Bronchial epithelial cell (primary cell): ENCODE results near the gene SH3GL1. TPM values are rescaled to one million over a fixed set of nuclear protein-coding genes. Genes with fewer than 3 reads are reported as not detected.

ENCODE experiments used
- DNase-seq: peaks from one replicate; pipeline ENCODE4 v3.0.0-alpha.2; 2010; ENCODE audit warnings: low read depth
- FAIRE-seq: peaks from 2 replicates; lab custom pipeline; 2011; peaks lifted over from hg19 to GRCh38; lab: Jason Lieb, UNC
- H3K27me3 ChIP-seq: 2 replicates; pipeline ENCODE4 v1.5.1; 2011; ENCODE audit warnings: low read length; ENCODE audit not compliant: control insufficient read depth, insufficient read depth
- H3K36me3 ChIP-seq: 2 replicates; pipeline ENCODE4 v1.5.1; 2011; ENCODE audit warnings: low read length; ENCODE audit not compliant: control insufficient read depth, insufficient read depth
- H3K4me3 ChIP-seq: 2 replicates; pipeline ENCODE4 v1.5.1; 2011; ENCODE audit warnings: mild to moderate bottlenecking, low read depth, low read length, control low read depth
- total RNA-seq: library from RNA; depleted of rRNA; stranded (reverse); fragments of >200 nt; gene quantifications from 2 replicates; pipeline ENCODE4 v1.2.1, GENCODE V29; 2014
- TF ChIP-seq, protein P1 (sequence below): IDR thresholded peaks from 2 replicates; pipeline ENCODE4 v1.5.1; 2011; ENCODE audit warnings: mild to moderate bottlenecking, moderate library complexity, low read length, control low read depth, inconsistent platforms; ENCODE audit not compliant: insufficient read depth, severe bottlenecking

The SH3GL1 gene
- total RNA-seq, 1 donor from 2014 or later = 23.4 TPM

DNA sequence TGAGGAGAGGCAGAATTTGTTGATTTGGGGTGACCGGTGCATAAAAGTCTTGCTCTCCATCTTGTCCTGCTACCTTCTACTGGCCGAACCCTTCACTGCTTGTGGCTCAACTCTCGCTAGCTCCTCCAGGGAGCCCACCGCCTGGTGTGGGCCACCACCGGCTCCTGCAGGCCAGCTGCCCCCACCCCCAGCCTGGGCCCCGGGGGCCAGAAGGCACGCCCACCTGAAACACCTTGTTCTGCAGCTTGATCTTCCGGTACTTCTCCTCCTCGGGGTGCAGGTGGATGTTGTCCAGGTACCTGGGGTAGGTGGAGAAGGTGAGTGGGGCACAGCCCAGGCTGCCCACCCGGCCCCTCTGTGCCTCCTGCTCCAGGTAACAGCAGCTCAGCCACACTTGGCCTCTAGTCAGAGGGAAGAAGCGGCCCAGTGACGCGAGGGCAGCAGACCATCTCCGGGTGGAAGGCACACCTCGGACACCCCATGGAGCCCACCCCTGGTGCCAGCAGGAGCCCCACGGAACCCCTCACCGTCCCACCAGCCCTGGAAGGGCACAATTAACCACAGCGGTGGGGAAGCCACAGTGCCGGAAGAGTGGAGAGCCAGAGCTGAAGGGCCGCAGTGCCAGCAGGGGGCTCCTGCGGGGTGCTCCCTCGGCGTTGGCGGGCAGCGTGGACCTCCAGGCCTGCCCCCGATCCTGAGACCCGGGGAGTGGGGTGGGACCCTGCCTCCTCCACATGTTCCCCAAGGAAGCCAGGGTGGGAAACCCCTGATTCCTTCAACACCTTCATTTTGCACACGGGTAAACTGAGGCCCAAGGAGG is 47.2 kb upstream of the SH3GL1 start:
- FAIRE-seq = no peak
- H3K27me3 ChIP-seq = no peaks in the 10 kb centered on the region
- H3K36me3 ChIP-seq = peaks cover 39% of the 10 kb centered on the region
- TF ChIP-seq, protein P1, sequence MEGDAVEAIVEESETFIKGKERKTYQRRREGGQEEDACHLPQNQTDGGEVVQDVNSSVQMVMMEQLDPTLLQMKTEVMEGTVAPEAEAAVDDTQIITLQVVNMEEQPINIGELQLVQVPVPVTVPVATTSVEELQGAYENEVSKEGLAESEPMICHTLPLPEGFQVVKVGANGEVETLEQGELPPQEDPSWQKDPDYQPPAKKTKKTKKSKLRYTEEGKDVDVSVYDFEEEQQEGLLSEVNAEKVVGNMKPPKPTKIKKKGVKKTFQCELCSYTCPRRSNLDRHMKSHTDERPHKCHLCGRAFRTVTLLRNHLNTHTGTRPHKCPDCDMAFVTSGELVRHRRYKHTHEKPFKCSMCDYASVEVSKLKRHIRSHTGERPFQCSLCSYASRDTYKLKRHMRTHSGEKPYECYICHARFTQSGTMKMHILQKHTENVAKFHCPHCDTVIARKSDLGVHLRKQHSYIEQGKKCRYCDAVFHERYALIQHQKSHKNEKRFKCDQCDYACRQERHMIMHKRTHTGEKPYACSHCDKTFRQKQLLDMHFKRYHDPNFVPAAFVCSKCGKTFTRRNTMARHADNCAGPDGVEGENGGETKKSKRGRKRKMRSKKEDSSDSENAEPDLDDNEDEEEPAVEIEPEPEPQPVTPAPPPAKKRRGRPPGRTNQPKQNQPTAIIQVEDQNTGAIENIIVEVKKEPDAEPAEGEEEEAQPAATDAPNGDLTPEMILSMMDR = no peak
- no peak overlapping the region for H3K4me3 ChIP-seq
- DNase-seq = no peak

DNA sequence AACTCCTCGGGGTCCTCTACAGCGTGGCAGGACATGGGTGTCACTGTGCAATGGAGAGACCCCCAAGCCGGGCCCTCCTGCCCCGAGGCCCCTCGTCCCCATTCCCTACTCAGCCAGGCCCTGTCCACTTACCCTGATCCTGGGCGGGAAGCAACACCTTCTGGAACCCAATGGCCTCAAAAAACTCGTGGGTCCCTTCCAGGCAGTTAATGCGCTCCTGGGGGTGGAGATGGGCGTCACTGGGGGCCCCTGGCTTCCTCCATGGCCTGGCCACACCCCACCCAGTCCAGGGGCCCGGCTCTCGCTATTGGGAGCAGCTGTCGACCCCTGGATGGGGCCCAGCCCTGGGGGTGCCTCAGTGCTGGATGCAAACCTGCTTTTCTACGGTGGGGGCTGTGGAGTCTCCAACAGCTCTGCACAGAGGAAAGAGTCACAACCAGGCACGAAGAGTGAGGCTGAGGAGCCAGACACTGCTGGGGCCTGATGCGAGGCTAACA is 46.4 kb upstream of the SH3GL1 start:
- H3K27me3 ChIP-seq = no peaks in the 10 kb centered on the region
- TF ChIP-seq, protein P1 = no peak
- H3K4me3 ChIP-seq = no peak overlapping the region
- FAIRE-seq (no peak), DNase-seq (no peak)
- peaks cover 33% of the 10 kb centered on the region for H3K36me3 ChIP-seq

GRCh38 chr19:4445963-4446703 is 45.8 kb upstream of the SH3GL1 start:
- DNase-seq (no peak), FAIRE-seq (no peak)
- Histone ChIP-seq H3K4me3 (no peak overlapping the region), H3K27me3 (no peaks in the 10 kb centered on the region), H3K36me3 (peaks cover 32% of the 10 kb centered on the region)
- TF ChIP-seq, protein P1 = no peak

GRCh38 chr19:4444765-4445741 is 44.7 kb upstream of the SH3GL1 start:
- Histone ChIP-seq H3K36me3 (peaks cover 31% of the 10 kb centered on the region), H3K27me3 (no peaks in the 10 kb centered on the region), H3K4me3 (no peak overlapping the region)
- FAIRE-seq (no peak), DNase-seq (no peak)
- TF ChIP-seq, protein P1 = no peak

DNA sequence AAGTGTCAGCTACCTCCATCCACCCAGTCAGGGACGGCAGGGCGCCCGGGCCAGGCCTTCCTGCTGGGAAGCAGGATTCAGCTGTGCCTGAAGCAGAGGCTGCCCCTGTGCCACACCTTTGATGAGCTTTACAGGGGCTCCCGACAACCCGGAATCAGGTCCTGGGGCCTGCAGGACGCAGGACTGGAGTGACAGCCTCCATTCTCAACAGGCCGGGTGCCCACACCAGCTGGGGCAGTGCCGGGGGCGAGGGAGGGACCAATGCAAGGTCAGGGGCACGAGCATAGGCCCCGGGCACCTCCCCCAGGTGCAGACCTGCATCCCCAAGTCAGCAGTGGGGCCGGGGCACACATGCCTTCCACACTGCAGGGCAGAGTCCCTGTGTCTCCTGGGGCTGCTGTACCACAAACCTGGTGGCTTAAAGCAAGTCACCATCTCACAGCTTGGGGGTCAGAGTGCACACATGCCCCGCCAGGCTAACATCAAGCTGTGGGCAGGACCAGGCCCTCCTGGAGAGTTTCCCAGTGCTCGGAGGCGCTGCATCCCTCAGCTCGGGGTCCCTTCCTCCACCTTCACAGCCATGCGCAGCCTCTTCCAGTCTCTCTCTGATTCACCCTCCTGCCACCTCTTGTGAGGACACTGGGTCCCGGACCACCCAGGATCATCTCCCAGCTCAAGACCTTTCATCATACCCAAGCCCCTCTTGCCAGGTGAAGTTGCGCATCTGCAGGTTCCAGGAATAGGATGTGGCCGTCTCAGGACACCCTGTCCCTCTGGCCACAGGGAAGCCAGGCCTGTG is 43.8 kb upstream of the SH3GL1 start:
- TF ChIP-seq, protein P1 = no peak
- FAIRE-seq (no peak), DNase-seq (no peak)
- Histone ChIP-seq H3K36me3 (peaks cover 26% of the 10 kb centered on the region), H3K4me3 (no peak overlapping the region), H3K27me3 (no peaks in the 10 kb centered on the region)
